Keratinocyte (primary cell): ENCODE results near the gene PRKCA. TPM values are rescaled to one million over a fixed set of nuclear protein-coding genes. Genes with fewer than 3 reads are reported as not detected.

ENCODE experiments used
- DNase-seq: peaks from one replicate; pipeline ENCODE4 v3.0.0-alpha.2; 2011; ENCODE audit warnings: low read depth, missing footprints, low spot score
- FAIRE-seq: peaks from 2 replicates; lab custom pipeline; 2011; peaks lifted over from hg19 to GRCh38; lab: Jason Lieb, UNC
- H2AFZ ChIP-seq: 2 replicates; pipeline ENCODE4 v1.6.0; 2012; ENCODE audit warnings: low read length, control low read depth, inconsistent platforms; ENCODE audit not compliant: control insufficient read depth
- H3K27ac ChIP-seq: 2 replicates; pipeline ENCODE4 v1.5.1; 2011; ENCODE audit warnings: low read length; ENCODE audit not compliant: control insufficient read depth, insufficient read depth
- H3K27me3 ChIP-seq: 3 replicates; pipeline ENCODE4 v1.6.0; 2011; ENCODE audit warnings: low read length; ENCODE audit not compliant: control insufficient read depth, insufficient read depth; ENCODE audit errors: extremely low read depth
- H3K36me3 ChIP-seq, 2 experiments: 2 replicates in 1 of 2; 3 replicates in 1 of 2; pipeline ENCODE4 v1.5.1; 2011; ENCODE audit warnings: low read length in 2 of 2, mild to moderate bottlenecking in 1 of 2; ENCODE audit not compliant: control insufficient read depth in 2 of 2, insufficient read depth in 2 of 2; ENCODE audit errors: extremely low read depth in 1 of 2
- H3K4me1 ChIP-seq: 3 replicates; pipeline ENCODE4 v1.5.1; 2011; ENCODE audit warnings: low read length; ENCODE audit not compliant: control insufficient read depth, insufficient read depth; ENCODE audit errors: extremely low read depth
- H3K4me2 ChIP-seq: 3 replicates; pipeline ENCODE4 v1.6.0; 2011; ENCODE audit warnings: low read depth, low read length; ENCODE audit not compliant: control insufficient read depth, insufficient read depth; ENCODE audit errors: extremely low read depth
- H3K4me3 ChIP-seq, 3 experiments: fragments of 200-600 bp in 1 of 3; sonication (generic) in 1 of 3; 2 replicates in 2 of 3; 3 replicates in 1 of 3; pipeline ENCODE4 v1.5.1; 2011 to 2016; ENCODE audit warnings: low read length in 3 of 3, mild to moderate bottlenecking in 3 of 3, control low read depth in 2 of 3, inconsistent platforms in 1 of 3, low read depth in 1 of 3, mixed read lengths in 1 of 3, mixed run types in 1 of 3, moderate library complexity in 1 of 3; ENCODE audit not compliant: control insufficient read depth in 2 of 3, insufficient read depth in 2 of 3; ENCODE audit errors: extremely low read depth in 1 of 3
- H3K79me2 ChIP-seq: 2 replicates; pipeline ENCODE4 v1.6.0; 2012; ENCODE audit warnings: low read length; ENCODE audit not compliant: control insufficient read depth, insufficient read depth
- H3K9ac ChIP-seq: 3 replicates; pipeline ENCODE4 v1.6.0; 2011; ENCODE audit warnings: low read length; ENCODE audit not compliant: control insufficient read depth, insufficient read depth; ENCODE audit errors: extremely low read depth
- H3K9me1 ChIP-seq: 3 replicates; pipeline ENCODE4 v1.6.0; 2011; ENCODE audit warnings: low read length; ENCODE audit not compliant: control insufficient read depth, insufficient read depth; ENCODE audit errors: extremely low read depth
- H3K9me3 ChIP-seq: 2 replicates; pipeline ENCODE4 v1.5.1; 2012; ENCODE audit warnings: low read depth, low read length; ENCODE audit not compliant: control insufficient read depth
- H4K20me1 ChIP-seq: 3 replicates; pipeline ENCODE4 v1.6.0; 2011; ENCODE audit warnings: low read length; ENCODE audit not compliant: control insufficient read depth, insufficient read depth; ENCODE audit errors: extremely low read depth
- EZH2 ChIP-seq: IDR thresholded peaks from one replicate; pipeline ENCODE4 v1.6.1; 2012; ENCODE audit warnings: inconsistent platforms, mild to moderate bottlenecking, low read length, moderate library complexity
- dilution Hi-C: fragments of 300-500 bp; cut with MboI; formaldehyde crosslinking; loops from one replicate; pipeline ENCODE4 v1.7.0; 2020; ENCODE audit warnings: low sequenced_read_pairs; ENCODE audit not compliant: extremely low pct_ligation_motif_present
- polyA plus RNA-seq, 5 experiments: library from polyadenylated mRNA; depleted of rRNA in 3 of 5; stranded (reverse) in 3 of 5; stranded (forward) in 1 of 5; unstranded in 1 of 5; fragments of >200 nt; gene quantifications; 1 replicate in 1 of 5; 2 replicates in 3 of 5; 3 replicates in 1 of 5; pipeline versions ENCODE4 v1.2.1 to v1.2.3, GENCODE V29; 2011 to 2012; ENCODE audit warnings: missing spikeins in 2 of 5, low read depth in 1 of 5, low replicate concordance in 1 of 5
- TF ChIP-seq, protein P1 (sequence below), 3 experiments: IDR thresholded peaks in 1 of 3; conservative IDR thresholded peaks in 1 of 3; optimal IDR thresholded peaks in 1 of 3; 2 replicates in 2 of 3; 3 replicates in 1 of 3; pipeline versions ENCODE3 to v1.5.1; 2011; ENCODE audit warnings: low read length in 3 of 3, mild to moderate bottlenecking in 3 of 3, moderate library complexity in 2 of 3, control low read depth in 1 of 3, inconsistent platforms in 1 of 3; ENCODE audit not compliant: insufficient read depth in 2 of 3; ENCODE audit errors: extremely low read depth in 1 of 3

The PRKCA gene
- polyA plus RNA-seq, 1 donor (not counting 4 experiments of a cell fraction or from before 2014, with no cell fraction given), result 3.6 TPM

DNA sequence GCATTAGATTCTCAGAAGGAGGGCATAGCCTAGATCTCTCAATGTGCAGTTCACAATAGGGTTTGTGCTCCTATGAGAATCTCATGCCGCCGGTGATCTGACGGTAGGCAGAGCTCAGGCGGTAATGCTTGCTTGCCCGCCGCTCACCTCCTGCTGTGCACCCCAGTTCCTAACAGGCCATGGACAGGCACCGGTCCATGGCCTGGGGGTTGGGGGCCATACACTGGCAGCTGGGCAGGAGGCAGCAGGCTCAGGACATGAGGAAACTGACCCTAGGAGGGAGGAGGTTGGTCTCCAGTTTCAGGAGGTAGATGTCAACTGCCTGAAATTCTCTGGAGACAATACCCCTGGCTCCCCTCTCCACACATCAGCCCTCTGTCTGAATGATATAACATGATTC is 287.5 kb downstream of the PRKCA start:
- H2AFZ ChIP-seq, result no peak overlapping the region
- H3K9me3 ChIP-seq, result no peaks in the 10 kb centered on the region
- dilution Hi-C loops, result no loop called here
- no peaks in the 10 kb centered on the region for H3K27me3 ChIP-seq
- no peaks in the 10 kb centered on the region for H3K79me2 ChIP-seq
- H3K9ac ChIP-seq, result no peak overlapping the region
- no peaks in the 10 kb centered on the region for H3K4me1 ChIP-seq
- FAIRE-seq, result no peak
- H3K36me3 ChIP-seq, result no peaks in the 10 kb centered on the region
- TF ChIP-seq EZH2, result no peak
- TF ChIP-seq, protein P1, sequence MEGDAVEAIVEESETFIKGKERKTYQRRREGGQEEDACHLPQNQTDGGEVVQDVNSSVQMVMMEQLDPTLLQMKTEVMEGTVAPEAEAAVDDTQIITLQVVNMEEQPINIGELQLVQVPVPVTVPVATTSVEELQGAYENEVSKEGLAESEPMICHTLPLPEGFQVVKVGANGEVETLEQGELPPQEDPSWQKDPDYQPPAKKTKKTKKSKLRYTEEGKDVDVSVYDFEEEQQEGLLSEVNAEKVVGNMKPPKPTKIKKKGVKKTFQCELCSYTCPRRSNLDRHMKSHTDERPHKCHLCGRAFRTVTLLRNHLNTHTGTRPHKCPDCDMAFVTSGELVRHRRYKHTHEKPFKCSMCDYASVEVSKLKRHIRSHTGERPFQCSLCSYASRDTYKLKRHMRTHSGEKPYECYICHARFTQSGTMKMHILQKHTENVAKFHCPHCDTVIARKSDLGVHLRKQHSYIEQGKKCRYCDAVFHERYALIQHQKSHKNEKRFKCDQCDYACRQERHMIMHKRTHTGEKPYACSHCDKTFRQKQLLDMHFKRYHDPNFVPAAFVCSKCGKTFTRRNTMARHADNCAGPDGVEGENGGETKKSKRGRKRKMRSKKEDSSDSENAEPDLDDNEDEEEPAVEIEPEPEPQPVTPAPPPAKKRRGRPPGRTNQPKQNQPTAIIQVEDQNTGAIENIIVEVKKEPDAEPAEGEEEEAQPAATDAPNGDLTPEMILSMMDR (optimal IDR thresholded peaks at IDR 0.05 in 1 of 3, IDR thresholded peaks at IDR 0.05 in 1 of 3, conservative IDR thresholded peaks at IDR 0.05 in 1 of 3; ENCODE audit: extremely low read depth in 1 of 3, insufficient read depth in 2 of 3, low read length in 3 of 3), result no peak
- H3K9me1 ChIP-seq, result no peaks in the 10 kb centered on the region
- no peak overlapping the region for H3K4me2 ChIP-seq
- H4K20me1 ChIP-seq, result no peaks in the 10 kb centered on the region
- no peak overlapping the region for H3K27ac ChIP-seq
- H3K4me3 ChIP-seq, result no peak overlapping the region
- no peak for DNase-seq

DNA sequence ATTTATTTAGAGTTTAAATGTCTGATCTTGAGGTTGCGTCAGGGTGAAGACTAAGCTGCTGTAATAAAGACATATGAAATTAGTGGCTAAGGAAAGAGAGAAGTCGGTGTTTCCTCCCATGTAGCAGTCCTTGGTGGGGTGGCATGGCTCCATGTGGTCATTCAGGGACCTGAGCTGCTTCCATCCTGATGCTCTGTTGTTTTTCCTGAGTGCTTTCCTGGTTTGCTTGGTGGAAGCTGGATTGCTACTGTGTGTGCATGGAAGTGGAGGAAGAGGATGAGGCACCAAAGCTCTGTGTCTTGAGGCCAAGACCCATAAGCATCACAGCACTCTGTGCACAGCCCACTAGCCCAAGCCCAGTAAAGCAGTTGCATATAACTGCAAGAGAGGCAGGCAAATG is 290.7 kb downstream of the PRKCA start:
- H3K4me2 ChIP-seq, result no peak overlapping the region
- no peaks in the 10 kb centered on the region for H3K9me3 ChIP-seq
- H2AFZ ChIP-seq, result no peak overlapping the region
- dilution Hi-C loops, result no loop called here
- no peaks in the 10 kb centered on the region for H3K9me1 ChIP-seq
- no peak overlapping the region for H3K27ac ChIP-seq
- H3K36me3 ChIP-seq, result no peaks in the 10 kb centered on the region
- no peaks in the 10 kb centered on the region for H3K79me2 ChIP-seq
- no peaks in the 10 kb centered on the region for H4K20me1 ChIP-seq
- no peaks in the 10 kb centered on the region for H3K4me1 ChIP-seq
- H3K27me3 ChIP-seq, result no peaks in the 10 kb centered on the region
- H3K4me3 ChIP-seq, result no peak overlapping the region
- TF ChIP-seq, protein P1 (optimal IDR thresholded peaks at IDR 0.05 in 1 of 3, IDR thresholded peaks at IDR 0.05 in 1 of 3, conservative IDR thresholded peaks at IDR 0.05 in 1 of 3; ENCODE audit: extremely low read depth in 1 of 3, insufficient read depth in 2 of 3, low read length in 3 of 3), result no peak
- no peak for TF ChIP-seq EZH2
- DNase-seq (no peak), FAIRE-seq (no peak)
- H3K9ac ChIP-seq, result no peak overlapping the region
